WTC11 (cell line): ENCODE data around the gene DHRSX. TPM values are rescaled to one million over a fixed set of nuclear protein-coding genes. Genes with fewer than 3 reads are reported as not detected.
"Not testable (repeated sequence)": the region's sequence is repeated elsewhere in the genome, so short reads cannot be mapped to it uniquely, and the experiment has no call there.

Experiments used
- ATAC-seq: fragments of 200-7000 bp; cut with Tn5 transposase; 2 replicates; pipeline ENCODE4 v1.10.0; 2021; ENCODE audit warnings: mild to moderate bottlenecking, moderate library complexity
- CTCF ChIA-PET: fragments of 300-600 bp; sonication (Branson Sonifier 250); formaldehyde crosslinking; loops from one replicate; lab custom pipeline; 2021; ENCODE audit warnings: antibody characterized with exemption; lab: Charles Lee
- POLR2A ChIA-PET: fragments of 350-600 bp; sonication (Branson Sonifier 250); formaldehyde crosslinking; loops from one replicate; lab custom pipeline; 2021; ENCODE audit warnings: antibody characterized with exemption; lab: Charles Lee
- DNase-seq: peaks from one replicate; pipeline ENCODE4 v3.0.0; 2021; ENCODE audit warnings: low spot score
- H3K27ac Mint-ChIP-seq: 2 replicates; pipeline ENCODE4 v1.8.0; 2021; ENCODE audit warnings: mixed read lengths
- H3K27me3 Mint-ChIP-seq: 2 replicates; pipeline ENCODE4 v1.8.0; 2021; ENCODE audit warnings: low read depth, mild to moderate bottlenecking, moderate library complexity, mixed read lengths
- H3K36me3 Mint-ChIP-seq: 2 replicates; pipeline ENCODE4 v1.8.0; 2021; ENCODE audit warnings: mixed read lengths
- H3K4me1 Mint-ChIP-seq: 2 replicates; pipeline ENCODE4 v1.8.0; 2022; ENCODE audit warnings: mixed read lengths
- H3K4me3 Mint-ChIP-seq: 2 replicates; pipeline ENCODE4 v1.8.0; 2021; ENCODE audit warnings: mild to moderate bottlenecking, moderate library complexity, mixed read lengths
- H3K9me3 Mint-ChIP-seq: 2 replicates; pipeline ENCODE4 v1.8.0; 2021; ENCODE audit warnings: mixed read lengths
- CREM ChIP-seq: sonication (generic); formaldehyde crosslinking; IDR thresholded peaks from 2 replicates; pipeline ENCODE4 v1.8.1; 2022; ENCODE audit warnings: mild to moderate bottlenecking, missing genetic modification reagents, moderate library complexity
- ETV6 ChIP-seq: sonication (generic); formaldehyde crosslinking; IDR thresholded peaks from 2 replicates; pipeline ENCODE4 v1.8.1; 2022; ENCODE audit warnings: mild to moderate bottlenecking, missing genetic modification reagents
- FOXK1 ChIP-seq: sonication (generic); formaldehyde crosslinking; IDR thresholded peaks from 2 replicates; pipeline ENCODE4 v1.8.0; 2022; ENCODE audit warnings: mild to moderate bottlenecking, moderate library complexity, missing genetic modification reagents
- GTF2I ChIP-seq: fragments of 250-450 bp; sonication (Bioruptor Pico); conservative IDR thresholded peaks from 2 replicates; pipeline ENCODE4 v1.4.0; 2021; ENCODE audit warnings: mild to moderate bottlenecking
- HMGA2 ChIP-seq: fragments of 250-450 bp; sonication (Bioruptor Pico); IDR thresholded peaks from 2 replicates; pipeline ENCODE4 v1.4.0; 2021; ENCODE audit warnings: mild to moderate bottlenecking, moderate library complexity
- NR3C1 ChIP-seq: sonication (generic); formaldehyde crosslinking; conservative IDR thresholded peaks from 2 replicates; pipeline ENCODE4 v1.8.1; 2023; ENCODE audit warnings: low read depth, mild to moderate bottlenecking, missing genetic modification reagents
- SP1 ChIP-seq: sonication (generic); formaldehyde crosslinking; conservative IDR thresholded peaks from 2 replicates; pipeline ENCODE4 v1.8.1; 2022; ENCODE audit warnings: missing genetic modification reagents
- TCF7 ChIP-seq: sonication (generic); formaldehyde crosslinking; IDR thresholded peaks from 2 replicates; pipeline ENCODE4 v1.8.0; 2022; ENCODE audit warnings: mild to moderate bottlenecking, low read depth, missing genetic modification reagents, moderate library complexity
- ZBTB21 ChIP-seq: sonication (generic); formaldehyde crosslinking; IDR thresholded peaks from 2 replicates; pipeline ENCODE4 v1.8.1; 2023; ENCODE audit warnings: mild to moderate bottlenecking, missing genetic modification reagents, borderline replicate concordance
- ZNF396 ChIP-seq: fragments of 250-450 bp; sonication (Bioruptor Pico); IDR thresholded peaks from 2 replicates; pipeline ENCODE4 v1.8.0; 2021; ENCODE audit warnings: mild to moderate bottlenecking, moderate library complexity, borderline replicate concordance
- ZNF423 ChIP-seq: fragments of 250-450 bp; sonication (Bioruptor Pico); IDR thresholded peaks from 2 replicates; pipeline ENCODE4 v2.1.2; 2022; ENCODE audit warnings: mild to moderate bottlenecking, moderate library complexity
- ZNF671 ChIP-seq: fragments of 250-450 bp; sonication (Bioruptor Pico); IDR thresholded peaks from 2 replicates; pipeline ENCODE4 v1.8.0; 2021; ENCODE audit warnings: mild to moderate bottlenecking
- total RNA-seq: library from RNA; stranded (reverse); gene quantifications from 3 replicates; pipeline ENCODE4 v1.2.3, GENCODE V29; 2021
- TF ChIP-seq, protein P1 (sequence below): sonication (generic); formaldehyde crosslinking; IDR thresholded peaks from 2 replicates; pipeline ENCODE4 v1.8.1; 2022; ENCODE audit warnings: mild to moderate bottlenecking, missing genetic modification reagents, moderate library complexity, borderline replicate concordance
- TF ChIP-seq, protein P2 (sequence below): fragments of 250-450 bp; sonication (Bioruptor Pico); conservative IDR thresholded peaks from 2 replicates; pipeline ENCODE4 v1.9.0; 2021; ENCODE audit warnings: mild to moderate bottlenecking
- TF ChIP-seq, protein P3 (sequence below): sonication (generic); formaldehyde crosslinking; IDR thresholded peaks from 2 replicates; pipeline ENCODE4 v1.8.1; 2023; ENCODE audit warnings: mild to moderate bottlenecking, moderate library complexity, missing genetic modification reagents
- TF ChIP-seq, protein P4 (sequence below): fragments of 250-450 bp; sonication (Bioruptor Pico); IDR thresholded peaks from 2 replicates; pipeline ENCODE4 v1.9.0; 2021; ENCODE audit warnings: mild to moderate bottlenecking
- TF ChIP-seq, protein P5 (sequence below): sonication (generic); formaldehyde crosslinking; IDR thresholded peaks from 2 replicates; pipeline ENCODE4 v1.8.1; 2022; ENCODE audit warnings: low read depth, mild to moderate bottlenecking, moderate library complexity, missing genetic modification reagents, borderline replicate concordance
- TF ChIP-seq, protein P6 (sequence below): sonication (generic); formaldehyde crosslinking; IDR thresholded peaks from 2 replicates; pipeline ENCODE4 v1.8.1; 2022; ENCODE audit warnings: missing genetic modification reagents, borderline replicate concordance

The DHRSX gene
- total RNA-seq, 1 experiment from 2014 or later: 28.2 TPM

DNA sequence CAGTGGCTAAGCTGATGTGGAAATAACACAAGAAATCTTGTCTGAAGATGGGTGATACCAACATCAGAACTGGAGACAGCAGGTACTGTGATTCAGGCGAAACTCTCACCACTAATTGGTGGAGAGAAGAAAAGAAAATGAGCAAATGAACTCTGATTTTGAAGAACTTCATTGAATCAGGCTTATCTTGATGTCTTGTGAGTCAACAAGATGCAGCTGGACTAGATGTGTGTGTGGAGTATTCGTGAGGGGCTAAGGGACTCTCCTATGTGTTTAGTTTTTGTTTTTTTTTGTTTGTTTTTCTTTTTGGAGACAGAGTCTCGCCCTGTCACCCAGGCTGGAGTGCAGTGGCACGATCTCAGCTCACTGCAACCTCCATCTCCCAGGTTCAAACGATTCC is 131.6 kb downstream of the DHRSX start (continued):
- TF ChIP-seq, protein P1, sequence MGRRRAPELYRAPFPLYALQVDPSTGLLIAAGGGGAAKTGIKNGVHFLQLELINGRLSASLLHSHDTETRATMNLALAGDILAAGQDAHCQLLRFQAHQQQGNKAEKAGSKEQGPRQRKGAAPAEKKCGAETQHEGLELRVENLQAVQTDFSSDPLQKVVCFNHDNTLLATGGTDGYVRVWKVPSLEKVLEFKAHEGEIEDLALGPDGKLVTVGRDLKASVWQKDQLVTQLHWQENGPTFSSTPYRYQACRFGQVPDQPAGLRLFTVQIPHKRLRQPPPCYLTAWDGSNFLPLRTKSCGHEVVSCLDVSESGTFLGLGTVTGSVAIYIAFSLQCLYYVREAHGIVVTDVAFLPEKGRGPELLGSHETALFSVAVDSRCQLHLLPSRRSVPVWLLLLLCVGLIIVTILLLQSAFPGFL (CRISPR knock-in tag): no peak
- TF ChIP-seq, all 79 proteins: peak for 0

DNA sequence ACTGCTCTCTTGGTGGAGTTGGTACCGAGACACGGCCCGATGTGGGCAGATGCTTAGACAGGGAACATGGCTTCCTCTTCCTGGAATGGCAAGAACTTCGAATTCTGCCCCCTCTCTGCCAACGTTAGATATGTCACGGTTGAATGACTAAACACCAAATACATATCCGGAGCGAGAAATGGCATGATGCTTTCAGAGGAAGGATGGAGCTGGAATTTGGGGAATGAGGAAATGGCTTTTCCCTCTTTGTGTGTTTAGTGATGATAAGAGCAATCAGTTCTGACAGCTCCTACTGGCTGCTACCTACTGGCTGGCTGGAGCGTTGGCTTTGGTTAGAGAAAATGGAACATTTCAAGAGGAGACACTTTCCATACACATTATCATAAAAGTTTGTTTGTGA is 140.0 kb downstream of the DHRSX start:
- H3K4me3 Mint-ChIP-seq: no peak overlapping the region
- H3K27me3 Mint-ChIP-seq: no peaks in the 10 kb centered on the region
- H3K36me3 Mint-ChIP-seq: peaks cover 22% of the 10 kb centered on the region
- ChIA-PET CTCF (no interaction called here), POLR2A (no interaction called here)
- no peak for ATAC-seq
- H3K9me3 Mint-ChIP-seq: peaks cover 30% of the 10 kb centered on the region
- no peak for DNase-seq
- H3K27ac Mint-ChIP-seq: no peak overlapping the region; the same call in 1 of the 2 replicates
- TF ChIP-seq ZBTB21: no peak
- TF ChIP-seq, protein P2, sequence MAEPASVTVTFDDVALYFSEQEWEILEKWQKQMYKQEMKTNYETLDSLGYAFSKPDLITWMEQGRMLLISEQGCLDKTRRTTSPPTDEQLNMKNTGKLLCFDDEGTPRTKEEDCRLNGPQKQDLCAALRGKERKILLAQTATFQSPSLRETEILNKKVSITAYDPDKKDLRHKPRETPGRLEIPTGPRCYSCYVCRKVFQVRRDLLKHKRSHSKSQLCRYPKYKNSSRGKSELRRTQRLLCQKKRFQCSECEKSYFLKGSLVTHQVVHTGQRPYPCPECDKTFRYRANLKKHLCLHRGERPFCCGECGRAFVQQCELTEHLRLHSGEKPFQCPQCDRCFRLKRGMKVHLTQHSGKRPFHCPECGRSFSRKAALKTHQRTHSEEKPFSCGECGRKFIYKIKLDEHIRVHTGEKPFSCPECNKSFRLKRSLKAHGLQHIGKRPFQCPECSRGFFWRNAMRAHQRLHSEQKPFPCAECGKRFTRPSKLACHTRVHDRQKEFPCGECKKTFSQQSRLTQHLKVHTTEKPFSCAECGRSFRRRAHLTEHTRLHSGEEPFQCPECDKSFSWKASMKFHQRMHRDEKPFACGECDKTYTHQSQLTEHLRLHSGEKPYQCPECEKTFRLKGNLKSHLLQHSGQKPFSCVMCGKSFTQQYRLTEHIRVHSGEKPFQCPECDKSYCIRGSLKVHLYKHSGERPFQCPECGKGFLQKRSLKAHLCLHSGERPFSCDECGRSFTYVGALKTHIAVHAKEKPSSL: no peak
- TF ChIP-seq TCF7: no peak
- no peak for TF ChIP-seq ZNF396 (CRISPR knock-in tag)
- TF ChIP-seq, protein P3, sequence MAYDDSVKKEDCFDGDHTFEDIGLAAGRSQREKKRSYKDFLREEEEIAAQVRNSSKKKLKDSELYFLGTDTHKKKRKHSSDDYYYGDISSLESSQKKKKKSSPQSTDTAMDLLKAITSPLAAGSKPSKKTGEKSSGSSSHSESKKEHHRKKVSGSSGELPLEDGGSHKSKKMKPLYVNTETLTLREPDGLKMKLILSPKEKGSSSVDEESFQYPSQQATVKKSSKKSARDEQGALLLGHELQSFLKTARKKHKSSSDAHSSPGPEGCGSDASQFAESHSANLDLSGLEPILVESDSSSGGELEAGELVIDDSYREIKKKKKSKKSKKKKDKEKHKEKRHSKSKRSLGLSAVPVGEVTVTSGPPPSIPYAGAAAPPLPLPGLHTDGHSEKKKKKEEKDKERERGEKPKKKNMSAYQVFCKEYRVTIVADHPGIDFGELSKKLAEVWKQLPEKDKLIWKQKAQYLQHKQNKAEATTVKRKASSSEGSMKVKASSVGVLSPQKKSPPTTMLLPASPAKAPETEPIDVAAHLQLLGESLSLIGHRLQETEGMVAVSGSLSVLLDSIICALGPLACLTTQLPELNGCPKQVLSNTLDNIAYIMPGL (CRISPR knock-in tag): no peak
- TF ChIP-seq NR3C1 (CRISPR knock-in tag): no peak
- no peak for TF ChIP-seq CREM (CRISPR knock-in tag)
- no peak for TF ChIP-seq GTF2I (CRISPR knock-in tag)
- no peak for TF ChIP-seq ZNF423 (CRISPR knock-in tag)
- TF ChIP-seq, protein P4, sequence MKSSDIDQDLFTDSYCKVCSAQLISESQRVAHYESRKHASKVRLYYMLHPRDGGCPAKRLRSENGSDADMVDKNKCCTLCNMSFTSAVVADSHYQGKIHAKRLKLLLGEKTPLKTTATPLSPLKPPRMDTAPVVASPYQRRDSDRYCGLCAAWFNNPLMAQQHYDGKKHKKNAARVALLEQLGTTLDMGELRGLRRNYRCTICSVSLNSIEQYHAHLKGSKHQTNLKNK (CRISPR knock-in tag): no peak
- no peak for TF ChIP-seq HMGA2
- TF ChIP-seq SP1 (CRISPR knock-in tag): no peak
- TF ChIP-seq, protein P5, sequence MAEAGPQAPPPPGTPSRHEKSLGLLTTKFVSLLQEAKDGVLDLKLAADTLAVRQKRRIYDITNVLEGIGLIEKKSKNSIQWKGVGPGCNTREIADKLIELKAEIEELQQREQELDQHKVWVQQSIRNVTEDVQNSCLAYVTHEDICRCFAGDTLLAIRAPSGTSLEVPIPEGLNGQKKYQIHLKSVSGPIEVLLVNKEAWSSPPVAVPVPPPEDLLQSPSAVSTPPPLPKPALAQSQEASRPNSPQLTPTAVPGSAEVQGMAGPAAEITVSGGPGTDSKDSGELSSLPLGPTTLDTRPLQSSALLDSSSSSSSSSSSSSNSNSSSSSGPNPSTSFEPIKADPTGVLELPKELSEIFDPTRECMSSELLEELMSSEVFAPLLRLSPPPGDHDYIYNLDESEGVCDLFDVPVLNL (CRISPR knock-in tag): no peak
- no peak for TF ChIP-seq ETV6 (CRISPR knock-in tag)
- TF ChIP-seq, protein P6, sequence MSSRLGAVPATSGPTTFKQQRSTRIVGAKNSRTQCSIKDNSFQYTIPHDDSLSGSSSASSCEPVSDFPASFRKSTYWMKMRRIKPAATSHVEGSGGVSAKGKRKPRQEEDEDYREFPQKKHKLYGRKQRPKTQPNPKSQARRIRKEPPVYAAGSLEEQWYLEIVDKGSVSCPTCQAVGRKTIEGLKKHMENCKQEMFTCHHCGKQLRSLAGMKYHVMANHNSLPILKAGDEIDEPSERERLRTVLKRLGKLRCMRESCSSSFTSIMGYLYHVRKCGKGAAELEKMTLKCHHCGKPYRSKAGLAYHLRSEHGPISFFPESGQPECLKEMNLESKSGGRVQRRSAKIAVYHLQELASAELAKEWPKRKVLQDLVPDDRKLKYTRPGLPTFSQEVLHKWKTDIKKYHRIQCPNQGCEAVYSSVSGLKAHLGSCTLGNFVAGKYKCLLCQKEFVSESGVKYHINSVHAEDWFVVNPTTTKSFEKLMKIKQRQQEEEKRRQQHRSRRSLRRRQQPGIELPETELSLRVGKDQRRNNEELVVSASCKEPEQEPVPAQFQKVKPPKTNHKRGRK: no peak
- TF ChIP-seq FOXK1 (CRISPR knock-in tag): no peak
- no peak for TF ChIP-seq ZNF671
- no peaks in the 10 kb centered on the region for H3K4me1 Mint-ChIP-seq

DNA sequence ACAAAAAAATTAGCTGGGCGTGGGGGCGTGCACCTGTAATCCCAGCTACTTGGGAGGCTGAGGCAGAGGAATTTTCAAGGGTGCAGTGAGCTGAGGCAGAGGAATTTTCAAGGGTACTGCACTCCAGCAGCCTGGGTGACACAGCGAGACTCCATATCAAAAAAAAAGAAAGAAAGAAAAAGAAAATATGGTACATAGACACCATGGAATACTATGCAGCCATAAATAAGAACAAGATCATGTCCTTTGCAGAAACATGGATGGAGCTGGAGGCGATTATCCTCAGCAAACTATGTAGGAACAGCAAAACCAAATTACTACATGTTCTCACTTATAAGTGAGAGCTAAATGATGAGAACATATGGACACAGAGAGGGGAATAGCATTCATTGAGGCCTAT is 141.3 kb downstream of the DHRSX start:
- CTCF ChIA-PET, H3K27ac Mint-ChIP-seq, DNase-seq, POLR2A ChIA-PET, H3K4me1 Mint-ChIP-seq, H3K4me3 Mint-ChIP-seq, H3K27me3 Mint-ChIP-seq, ATAC-seq: not testable (repeated sequence)
- Mint-ChIP-seq H3K36me3 (peaks cover 17% of the 10 kb centered on the region), H3K9me3 (peaks cover 23% of the 10 kb centered on the region)
